Tibial nerve (tissue), 4 donors: ENCODE measurements around the gene SH3D21.

Experiments
- CTCF ChIP-seq, 5 experiments: fragments of 200-600 bp in 3 of 5; fragments of 450-650 bp in 2 of 5; sonication (generic) in 3 of 5; IDR thresholded peaks; one replicate each; pipeline ENCODE4 v1.5.1; 2016 to 2019; ENCODE audit warnings: antibody characterized with exemption in 5 of 5, mild to moderate bottlenecking in 3 of 5, moderate library complexity in 2 of 5
- EP300 ChIP-seq, 2 donors: sonication (generic); formaldehyde crosslinking; IDR thresholded peaks; one replicate each; pipeline ENCODE4 v1.6.1; 2017; ENCODE audit warnings: antibody characterized with exemption in 2 of 2, mild to moderate bottlenecking in 1 of 2
- POLR2A ChIP-seq, 2 donors: fragments of 450-650 bp; IDR thresholded peaks; one replicate each; pipeline ENCODE4 v1.6.1; 2017; ENCODE audit warnings: antibody characterized with exemption in 2 of 2, mild to moderate bottlenecking in 2 of 2, moderate library complexity in 2 of 2

- TF ChIP-seq CTCF (IDR thresholded peaks at IDR 0.05) (no peak), EP300 (IDR thresholded peaks at IDR 0.05) (no peak), POLR2A (IDR thresholded peaks at IDR 0.05) (no peak)
Observed at GRCh38 chr1:36273024-36273423, 33.1 kb upstream of the SH3D21 start.
